DMS 273 (cell line): ENCODE results near the gene CGRRF1.
A peak's percentile ranks its signal among the peaks of the same experiment; 100 is the strongest.

ENCODE experiments used
- DNase-seq: peaks from one replicate; lab custom pipeline; 2025; ENCODE audit not compliant: unreplicated experiment; lab: John Stamatoyannopoulos, UW

The CGRRF1 gene

GRCh38 chr14:54489318-54489683, 20.4 kb upstream of the CGRRF1 start:
- no peak for DNase-seq

GRCh38 chr14:54489731-54490444, 19.8 kb upstream of the CGRRF1 start:
- peak; percentile 36 for DNase-seq

- DNase-seq = peak; percentile 14
Measured at GRCh38 chr14:54490445-54491175, 19.1 kb upstream of the CGRRF1 start.

- DNase-seq = peak; percentile 44
Measured at GRCh38 chr14:54493293-54493692, 16.4 kb upstream of the CGRRF1 start.

GRCh38 chr14:54497224-54497623, 12.5 kb upstream of the CGRRF1 start:
- no peak for DNase-seq

GRCh38 chr14:54498095-54498531, 11.6 kb upstream of the CGRRF1 start:
- DNase-seq = no peak

- no peak for DNase-seq
Measured at GRCh38 chr14:54498579-54498978, 11.1 kb upstream of the CGRRF1 start.

GRCh38 chr14:54500744-54501143, 9.0 kb upstream of the CGRRF1 start:
- DNase-seq = no peak

- DNase-seq = no peak
Measured at GRCh38 chr14:54501480-54501879, 8.2 kb upstream of the CGRRF1 start.

GRCh38 chr14:54502602-54503001, 7.1 kb upstream of the CGRRF1 start:
- DNase-seq = no peak

GRCh38 chr14:54503486-54503885, 6.2 kb upstream of the CGRRF1 start:
- peak; percentile 55 for DNase-seq

GRCh38 chr14:54512393-54512792, 2.7 kb downstream of the CGRRF1 start:
- no peak for DNase-seq

GRCh38 chr14:54515670-54516069, 6.0 kb downstream of the CGRRF1 start:
- no peak for DNase-seq

- no peak for DNase-seq
Measured at GRCh38 chr14:54516709-54517108, 7.0 kb downstream of the CGRRF1 start.

GRCh38 chr14:54524410-54524809, 14.7 kb downstream of the CGRRF1 start:
- no peak for DNase-seq

GRCh38 chr14:54528973-54529372, 19.3 kb downstream of the CGRRF1 start:
- DNase-seq = no peak

- DNase-seq = no peak
Measured at GRCh38 chr14:54529811-54530210, 20.1 kb downstream of the CGRRF1 start.

GRCh38 chr14:54532111-54533012, 22.7 kb downstream of the CGRRF1 start:
- DNase-seq = no peak

- no peak for DNase-seq
Measured at GRCh38 chr14:54533100-54533499, 23.4 kb downstream of the CGRRF1 start.

- no peak for DNase-seq
Measured at GRCh38 chr14:54535126-54535525, 25.4 kb downstream of the CGRRF1 start.

GRCh38 chr14:54535646-54536045, 25.9 kb downstream of the CGRRF1 start:
- no peak for DNase-seq

- DNase-seq = no peak
Measured at GRCh38 chr14:54537651-54538050, 27.9 kb downstream of the CGRRF1 start.
